Effector memory CD8-positive, alpha-beta T cell (primary cell): ENCODE measurements around the gene CDAN1.
"Not testable (repeated sequence)": the region's sequence is repeated elsewhere in the genome, so short reads cannot be mapped to it uniquely, and the experiment has no call there.

ENCODE experiments used
- ATAC-seq: fragments of 150-1000 bp; cut with Tn5 transposase; replicated peaks from 2 replicates; pipeline ENCODE4 v1.10.0; 2021; ENCODE audit warnings: mild to moderate bottlenecking, moderate library complexity
- DNase-seq, 3 experiments: peaks; one replicate each; pipeline ENCODE4 v3.0.0; 2021
- H3K27ac Mint-ChIP-seq, 2 donors: one replicate each; pipeline ENCODE4 v1.8.0; 2022; ENCODE audit warnings: mild to moderate bottlenecking in 2 of 2, mixed read lengths in 2 of 2, moderate library complexity in 2 of 2
- H3K27me3 Mint-ChIP-seq, 2 donors: one replicate each; pipeline ENCODE4 v1.8.0; 2022; ENCODE audit warnings: mixed read lengths in 2 of 2
- H3K36me3 Mint-ChIP-seq: one replicate; pipeline ENCODE4 v1.8.0; 2022; ENCODE audit warnings: mild to moderate bottlenecking, moderate library complexity, mixed read lengths; ENCODE audit not compliant: insufficient read depth
- H3K4me1 Mint-ChIP-seq, 2 donors: one replicate each; pipeline ENCODE4 v1.8.0; 2022; ENCODE audit warnings: low read depth in 2 of 2, mixed read lengths in 2 of 2
- H3K4me3 Mint-ChIP-seq, 2 donors: one replicate each; pipeline ENCODE4 v1.8.0; 2022; ENCODE audit warnings: mild to moderate bottlenecking in 2 of 2, mixed read lengths in 2 of 2, moderate library complexity in 2 of 2
- H3K9me3 Mint-ChIP-seq, 2 donors: one replicate each; pipeline ENCODE4 v1.8.0; 2022; ENCODE audit warnings: mixed read lengths in 2 of 2
- total RNA-seq, 9 experiments: gene quantifications; one replicate each; lab custom pipeline; 2026; lab: John Stamatoyannopoulos, UW

The CDAN1 gene, protein sequence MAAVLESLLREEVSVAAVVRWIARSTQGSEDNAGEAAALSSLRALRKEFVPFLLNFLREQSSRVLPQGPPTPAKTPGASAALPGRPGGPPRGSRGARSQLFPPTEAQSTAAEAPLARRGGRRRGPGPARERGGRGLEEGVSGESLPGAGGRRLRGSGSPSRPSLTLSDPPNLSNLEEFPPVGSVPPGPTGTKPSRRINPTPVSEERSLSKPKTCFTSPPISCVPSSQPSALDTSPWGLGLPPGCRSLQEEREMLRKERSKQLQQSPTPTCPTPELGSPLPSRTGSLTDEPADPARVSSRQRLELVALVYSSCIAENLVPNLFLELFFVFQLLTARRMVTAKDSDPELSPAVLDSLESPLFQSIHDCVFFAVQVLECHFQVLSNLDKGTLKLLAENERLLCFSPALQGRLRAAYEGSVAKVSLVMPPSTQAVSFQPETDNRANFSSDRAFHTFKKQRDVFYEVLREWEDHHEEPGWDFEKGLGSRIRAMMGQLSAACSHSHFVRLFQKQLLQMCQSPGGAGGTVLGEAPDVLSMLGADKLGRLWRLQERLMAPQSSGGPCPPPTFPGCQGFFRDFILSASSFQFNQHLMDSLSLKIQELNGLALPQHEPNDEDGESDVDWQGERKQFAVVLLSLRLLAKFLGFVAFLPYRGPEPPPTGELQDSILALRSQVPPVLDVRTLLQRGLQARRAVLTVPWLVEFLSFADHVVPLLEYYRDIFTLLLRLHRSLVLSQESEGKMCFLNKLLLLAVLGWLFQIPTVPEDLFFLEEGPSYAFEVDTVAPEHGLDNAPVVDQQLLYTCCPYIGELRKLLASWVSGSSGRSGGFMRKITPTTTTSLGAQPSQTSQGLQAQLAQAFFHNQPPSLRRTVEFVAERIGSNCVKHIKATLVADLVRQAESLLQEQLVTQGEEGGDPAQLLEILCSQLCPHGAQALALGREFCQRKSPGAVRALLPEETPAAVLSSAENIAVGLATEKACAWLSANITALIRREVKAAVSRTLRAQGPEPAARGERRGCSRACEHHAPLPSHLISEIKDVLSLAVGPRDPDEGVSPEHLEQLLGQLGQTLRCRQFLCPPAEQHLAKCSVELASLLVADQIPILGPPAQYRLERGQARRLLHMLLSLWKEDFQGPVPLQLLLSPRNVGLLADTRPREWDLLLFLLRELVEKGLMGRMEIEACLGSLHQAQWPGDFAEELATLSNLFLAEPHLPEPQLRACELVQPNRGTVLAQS
- total RNA-seq, result 24.9 to 61.8 (median 34.8) reads per million in 9 experiments

- DNase-seq (peak; percentile 85 to 88 (median 87)), ATAC-seq (peak; percentile 89)
- no peaks in the 10 kb centered on the region for H3K9me3 Mint-ChIP-seq
- H3K27ac Mint-ChIP-seq, result peak within 1 kb of the TSS; percentile 73 to 90
- no peaks in the 10 kb centered on the region for H3K27me3 Mint-ChIP-seq
- peak within 1 kb of the TSS; percentile 76 to 77 for H3K4me3 Mint-ChIP-seq
- peaks cover 27% of the 10 kb centered on the region for H3K36me3 Mint-ChIP-seq
- H3K4me1 Mint-ChIP-seq, result peaks cover 5 to 16% of the 10 kb centered on the region in 2 donors
Measured at GRCh38 chr15:42736793-42737528, at the start of gene CDAN1. TSS of gene CDAN1 (minus strand) at chr15:42737128. CDS start at chr15:42737102, 26 bp downstream.

GRCh38 chr15:42785569-42785968 is 48.6 kb upstream of the CDAN1 start:
- ATAC-seq (no peak), DNase-seq (no peak)
- Mint-ChIP-seq H3K36me3 (peaks cover 6% of the 10 kb centered on the region), H3K4me1 (no peaks in the 10 kb centered on the region), H3K4me3 (no peak overlapping the region), H3K9me3 (no peaks in the 10 kb centered on the region), H3K27ac (no peak overlapping the region), H3K27me3 (no peaks in the 10 kb centered on the region)

- H3K4me1 Mint-ChIP-seq, result no peaks in the 10 kb centered on the region
- ATAC-seq (no peak), DNase-seq (no peak)
- H3K27me3 Mint-ChIP-seq, result no peaks in the 10 kb centered on the region
- no peaks in the 10 kb centered on the region for H3K9me3 Mint-ChIP-seq
- H3K27ac Mint-ChIP-seq, result no peak overlapping the region
- no peak overlapping the region for H3K4me3 Mint-ChIP-seq
- H3K36me3 Mint-ChIP-seq, result peaks cover 6% of the 10 kb centered on the region
Measured at GRCh38 chr15:42784705-42785104, 47.8 kb upstream of the CDAN1 start.

DNA sequence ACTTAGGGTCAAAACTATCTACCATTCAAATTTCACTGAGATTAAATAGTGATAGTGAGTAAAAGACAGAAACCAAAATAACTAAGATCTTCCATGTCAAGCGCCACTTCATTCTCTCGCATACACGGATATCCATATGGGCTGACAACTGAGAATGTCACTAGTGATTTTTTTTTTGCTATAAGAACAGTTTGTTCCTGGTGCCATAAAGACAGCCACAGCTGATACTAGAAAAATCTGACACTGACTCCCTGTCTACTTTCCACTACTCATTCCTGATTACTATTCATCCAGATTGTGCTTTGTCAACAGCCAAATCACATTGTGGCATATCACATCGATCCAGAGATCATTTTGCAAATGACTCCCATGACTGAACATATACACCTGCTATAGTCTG is 45.8 kb upstream of the CDAN1 start:
- Mint-ChIP-seq H3K9me3 (no peaks in the 10 kb centered on the region), H3K4me1 (no peaks in the 10 kb centered on the region), H3K36me3 (peaks cover 6% of the 10 kb centered on the region), H3K4me3 (no peak overlapping the region), H3K27me3 (no peaks in the 10 kb centered on the region), H3K27ac (no peak overlapping the region)
- DNase-seq, result no peak
- ATAC-seq, result no peak

GRCh38 chr15:42775416-42775815 is 38.5 kb upstream of the CDAN1 start:
- Mint-ChIP-seq H3K27ac (peak overlapping the region in 1 of 2 donors; percentile 23), H3K9me3 (no peaks in the 10 kb centered on the region), H3K36me3 (peaks cover 4% of the 10 kb centered on the region), H3K4me3 (no peak overlapping the region), H3K27me3 (no peaks in the 10 kb centered on the region), H3K4me1 (no peaks in the 10 kb centered on the region)
- DNase-seq (no peak), ATAC-seq (no peak)

GRCh38 chr15:42772901-42773300 is 36.0 kb upstream of the CDAN1 start:
- H3K27ac Mint-ChIP-seq, result no peak overlapping the region
- peaks cover 0 to 2% of the 10 kb centered on the region in 2 donors for H3K4me1 Mint-ChIP-seq
- H3K36me3 Mint-ChIP-seq, result peaks cover 4% of the 10 kb centered on the region
- no peak overlapping the region for H3K4me3 Mint-ChIP-seq
- ATAC-seq, result no peak
- no peak for DNase-seq
- no peaks in the 10 kb centered on the region for H3K27me3 Mint-ChIP-seq
- H3K9me3 Mint-ChIP-seq, result no peaks in the 10 kb centered on the region

- H3K4me1 Mint-ChIP-seq, result peaks cover 5% of the 10 kb centered on the region in 2 donors
- no peaks in the 10 kb centered on the region for H3K27me3 Mint-ChIP-seq
- peaks cover under 1 to 3% of the 10 kb centered on the region in 2 donors for H3K9me3 Mint-ChIP-seq
- H3K27ac Mint-ChIP-seq, result no peak overlapping the region
- H3K36me3 Mint-ChIP-seq, result peaks cover 4% of the 10 kb centered on the region
- no peak overlapping the region for H3K4me3 Mint-ChIP-seq
- ATAC-seq (no peak), DNase-seq (no peak)
Measured at GRCh38 chr15:42772144-42772543, 35.2 kb upstream of the CDAN1 start.

- H3K27me3 Mint-ChIP-seq, H3K27ac Mint-ChIP-seq, DNase-seq, ATAC-seq, H3K4me3 Mint-ChIP-seq, H3K36me3 Mint-ChIP-seq: not testable (repeated sequence)
- Mint-ChIP-seq H3K4me1 (peaks cover 6 to 14% of the 10 kb centered on the region in 2 donors), H3K9me3 (peaks cover 8 to 20% of the 10 kb centered on the region in 2 donors)
Measured at GRCh38 chr15:42766109-42766508, 29.2 kb upstream of the CDAN1 start.

GRCh38 chr15:42764154-42764731 is 27.3 kb upstream of the CDAN1 start:
- DNase-seq, H3K4me3 Mint-ChIP-seq, ATAC-seq, H3K27me3 Mint-ChIP-seq, H3K36me3 Mint-ChIP-seq, H3K27ac Mint-ChIP-seq: not testable (repeated sequence)
- Mint-ChIP-seq H3K9me3 (peaks cover 10 to 20% of the 10 kb centered on the region in 2 donors), H3K4me1 (peaks cover 9 to 18% of the 10 kb centered on the region in 2 donors)

DNA sequence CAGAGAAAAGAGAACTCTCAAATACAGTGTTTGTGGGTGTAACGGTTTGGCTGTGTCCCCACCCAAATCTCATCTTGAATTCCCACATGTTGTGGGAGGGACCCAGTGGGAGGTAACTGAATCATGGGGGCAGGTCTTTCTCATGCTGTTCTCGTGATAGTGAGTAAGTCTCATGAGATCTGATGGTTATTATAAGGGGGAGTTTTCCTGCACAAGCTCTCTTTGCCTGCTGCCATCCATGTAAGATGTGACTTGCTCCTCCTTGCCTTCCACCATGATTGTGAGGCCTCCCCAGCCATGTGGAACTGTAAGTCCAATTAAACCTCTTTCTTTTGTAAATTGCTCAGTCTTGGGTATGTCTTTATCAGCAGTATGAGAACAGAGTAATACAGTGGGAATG is 24.9 kb upstream of the CDAN1 start:
- not testable (repeated sequence) for H3K36me3 Mint-ChIP-seq, ATAC-seq, H3K27me3 Mint-ChIP-seq, DNase-seq, H3K4me3 Mint-ChIP-seq, H3K27ac Mint-ChIP-seq
- peaks cover 6 to 11% of the 10 kb centered on the region in 2 donors for H3K4me1 Mint-ChIP-seq
- H3K9me3 Mint-ChIP-seq, result peaks cover 5 to 17% of the 10 kb centered on the region in 2 donors

GRCh38 chr15:42760759-42761158 is 23.8 kb upstream of the CDAN1 start:
- no peaks in the 10 kb centered on the region for H3K27me3 Mint-ChIP-seq
- no peak for ATAC-seq
- DNase-seq, result no peak
- H3K4me3 Mint-ChIP-seq, result no peak overlapping the region
- peaks cover 6 to 8% of the 10 kb centered on the region in 2 donors for H3K4me1 Mint-ChIP-seq
- peaks cover 3 to 7% of the 10 kb centered on the region in 2 donors for H3K9me3 Mint-ChIP-seq
- H3K36me3 Mint-ChIP-seq, result peaks cover 4% of the 10 kb centered on the region
- H3K27ac Mint-ChIP-seq, result no peak overlapping the region

DNA sequence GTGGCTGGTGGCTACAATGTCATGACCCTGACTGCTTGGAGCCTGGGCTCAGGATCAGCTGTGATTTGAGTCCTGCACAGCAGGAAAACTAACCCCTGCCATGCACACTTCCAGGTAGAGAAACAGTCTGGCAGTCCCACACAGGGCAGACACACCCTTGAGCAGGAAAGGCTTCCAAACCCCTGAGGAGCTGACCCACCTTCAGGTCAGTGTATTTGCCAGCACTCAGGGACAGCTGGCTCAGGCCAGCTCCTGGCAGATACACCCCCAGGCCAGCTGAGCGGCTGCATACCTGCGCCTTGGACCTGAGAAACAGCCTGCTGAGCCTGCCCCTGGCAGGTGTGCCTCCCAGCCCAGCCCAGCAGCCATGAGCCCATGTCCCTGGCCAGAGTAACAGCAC is 22.2 kb upstream of the CDAN1 start:
- Mint-ChIP-seq H3K27me3 (no peaks in the 10 kb centered on the region), H3K9me3 (peaks cover 0 to 3% of the 10 kb centered on the region in 2 donors), H3K4me3 (no peak overlapping the region), H3K36me3 (peaks cover 4% of the 10 kb centered on the region), H3K4me1 (peaks cover 4 to 8% of the 10 kb centered on the region in 2 donors), H3K27ac (no peak overlapping the region)
- DNase-seq (no peak), ATAC-seq (no peak)
